ENCODE data around the gene DPY19L1.
A peak's percentile ranks its signal among the peaks of the same experiment; 100 is the strongest.

The DPY19L1 gene

DNA sequence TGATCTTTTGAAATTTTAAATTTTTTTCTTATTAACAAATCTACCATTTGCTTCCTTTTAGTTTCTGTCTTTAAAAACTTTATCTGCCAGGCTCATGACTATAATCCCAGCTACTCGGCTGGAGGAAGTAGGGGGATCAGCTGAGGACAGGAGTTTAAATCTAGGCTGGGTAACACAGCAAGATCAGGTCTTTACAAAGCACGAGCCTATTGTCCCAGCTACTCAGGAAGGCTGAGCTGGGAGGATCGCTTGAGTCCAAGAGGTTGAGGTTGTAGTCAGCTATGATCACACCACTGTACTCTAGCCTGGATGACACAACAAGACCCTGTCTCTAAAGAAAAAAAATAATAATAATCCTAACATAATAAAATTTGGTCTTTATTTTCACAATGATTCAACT lies 17.5 kb downstream of the DPY19L1 start:
- ChIA-PET POLR2A (no interaction called here), CTCF (no interaction called here)
- WGBS (ENCODE audit: insufficient coverage), result no CpG with 5 or more reads among the region's 3 CpGs
- Histone ChIP-seq H3K4me3 (ENCODE audit: control insufficient read depth in 1 of 7, extremely low read depth in 1 of 7, insufficient read depth in 4 of 7, low read depth in 2 of 7, low read length in 6 of 7) (no peak overlapping the region), H3K9me3 (ENCODE audit: control extremely low read depth in 1 of 5, control insufficient read depth in 4 of 5, insufficient read depth in 2 of 5, low read depth in 1 of 5, low read length in 4 of 5) (no peaks in the 10 kb centered on the region), H3K4me1 (ENCODE audit: control extremely low read depth in 1 of 4, control insufficient read depth in 4 of 4, insufficient read depth in 4 of 4, low read length in 3 of 4) (no peaks in the 10 kb centered on the region), H3K36me3 (ENCODE audit: control insufficient read depth in 4 of 4, insufficient read depth in 4 of 4, low read length in 3 of 4) (peaks cover 0 to 6% (median 3%) of the 10 kb centered on the region in 4 experiments), H3K27me3 (replicated peaks in 2 of 5; ENCODE audit: control insufficient read depth in 4 of 5, insufficient read depth in 5 of 5, low read length in 4 of 5) (no peaks in the 10 kb centered on the region), H3K27ac (ENCODE audit: insufficient read depth in 1 of 2, low read depth in 1 of 2, low read length in 2 of 2, poor library complexity in 1 of 2, severe bottlenecking in 2 of 2) (no peak overlapping the region)
- no peak for DNase-seq

DNA sequence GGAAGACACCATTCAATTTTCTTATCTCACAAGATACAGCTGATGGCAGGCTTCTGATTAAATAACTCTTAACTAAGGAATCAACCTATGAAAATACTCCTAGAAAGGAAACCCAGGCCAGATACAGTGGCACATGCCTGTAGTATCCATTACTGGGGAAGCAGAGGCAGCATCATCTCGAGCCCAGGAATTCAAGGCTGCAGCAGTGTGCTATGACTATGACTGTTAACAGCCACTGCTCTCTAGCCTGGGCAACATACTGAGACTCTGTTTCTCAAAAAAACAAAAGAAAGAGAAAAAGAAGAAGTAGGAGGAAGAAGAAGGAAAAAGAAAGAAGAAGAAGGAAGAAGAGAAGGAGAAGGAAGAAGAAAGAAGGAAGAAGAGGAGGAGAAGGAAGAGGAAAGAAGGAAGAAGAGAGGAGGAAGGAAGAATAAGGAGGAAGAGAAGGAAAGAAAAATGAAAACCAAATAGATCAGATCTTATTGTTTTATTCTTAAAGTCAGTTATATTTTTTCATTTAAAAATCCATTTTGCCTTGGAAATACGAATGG lies 18.0 kb downstream of the DPY19L1 start:
- Histone ChIP-seq H3K9me3 (ENCODE audit: control extremely low read depth in 1 of 5, control insufficient read depth in 4 of 5, insufficient read depth in 2 of 5, low read depth in 1 of 5, low read length in 4 of 5) (no peaks in the 10 kb centered on the region), H3K27ac (ENCODE audit: insufficient read depth in 1 of 2, low read depth in 1 of 2, low read length in 2 of 2, poor library complexity in 1 of 2, severe bottlenecking in 2 of 2) (no peak overlapping the region), H3K36me3 (ENCODE audit: control insufficient read depth in 4 of 4, insufficient read depth in 4 of 4, low read length in 3 of 4) (peaks cover 0 to 8% (median 4%) of the 10 kb centered on the region in 4 experiments), H3K27me3 (replicated peaks in 2 of 5; ENCODE audit: control insufficient read depth in 4 of 5, insufficient read depth in 5 of 5, low read length in 4 of 5) (no peaks in the 10 kb centered on the region), H3K4me3 (ENCODE audit: control insufficient read depth in 1 of 7, extremely low read depth in 1 of 7, insufficient read depth in 4 of 7, low read depth in 2 of 7, low read length in 6 of 7) (no peak overlapping the region), H3K4me1 (ENCODE audit: control extremely low read depth in 1 of 4, control insufficient read depth in 4 of 4, insufficient read depth in 4 of 4, low read length in 3 of 4) (no peaks in the 10 kb centered on the region)
- POLR2A ChIA-PET, result no interaction called here
- CTCF ChIA-PET, result no interaction called here
- no peak for DNase-seq
- no CpG with 5 or more reads among the region's 2 CpGs for WGBS (ENCODE audit: insufficient coverage)

- Histone ChIP-seq H3K27ac (ENCODE audit: insufficient read depth in 1 of 2, low read depth in 1 of 2, low read length in 2 of 2, poor library complexity in 1 of 2, severe bottlenecking in 2 of 2) (peak overlapping the region in 1 of 2 experiments; percentile 14), H3K36me3 (ENCODE audit: control insufficient read depth in 4 of 4, insufficient read depth in 4 of 4, low read length in 3 of 4) (peaks cover 2 to 24% (median 8%) of the 10 kb centered on the region in 4 experiments), H3K9me3 (ENCODE audit: control extremely low read depth in 1 of 5, control insufficient read depth in 4 of 5, insufficient read depth in 2 of 5, low read depth in 1 of 5, low read length in 4 of 5) (no peaks in the 10 kb centered on the region), H3K4me1 (ENCODE audit: control extremely low read depth in 1 of 4, control insufficient read depth in 4 of 4, insufficient read depth in 4 of 4, low read length in 3 of 4) (no peaks in the 10 kb centered on the region), H3K4me3 (ENCODE audit: control insufficient read depth in 1 of 7, extremely low read depth in 1 of 7, insufficient read depth in 4 of 7, low read depth in 2 of 7, low read length in 6 of 7) (no peak overlapping the region), H3K27me3 (replicated peaks in 2 of 5; ENCODE audit: control insufficient read depth in 4 of 5, insufficient read depth in 5 of 5, low read length in 4 of 5) (no peaks in the 10 kb centered on the region)
- DNase-seq, result no peak
- POLR2A ChIA-PET, result no interaction called here
- 89% methylated on average over 1 of the region's 1 CpG for WGBS (ENCODE audit: insufficient coverage)
- CTCF ChIA-PET, result no interaction called here
Measured at GRCh38 chr7:35015346-35015859, 21.9 kb downstream of the DPY19L1 start.

DNA sequence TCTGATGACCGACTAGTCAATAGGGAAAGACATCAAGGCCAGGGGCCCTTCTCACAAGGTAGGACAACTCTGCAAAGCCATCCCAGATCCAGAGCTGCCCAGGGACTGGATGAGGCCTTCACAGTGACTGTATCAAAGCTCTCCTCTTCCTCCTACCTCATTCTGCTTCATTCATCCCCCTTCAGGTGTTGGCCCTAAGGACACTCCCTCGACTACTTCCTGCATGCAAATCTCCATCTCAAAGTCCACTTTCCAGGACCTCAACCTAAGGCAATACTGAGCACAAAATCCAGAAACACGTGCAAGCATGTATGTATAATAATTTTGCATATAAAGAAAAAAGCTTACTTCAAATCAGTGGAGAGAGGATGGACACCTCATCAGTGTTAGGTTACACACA lies 25.1 kb downstream of the DPY19L1 start:
- 100% methylated on average over 1 of the region's 3 CpGs for WGBS (ENCODE audit: insufficient coverage)

DNA sequence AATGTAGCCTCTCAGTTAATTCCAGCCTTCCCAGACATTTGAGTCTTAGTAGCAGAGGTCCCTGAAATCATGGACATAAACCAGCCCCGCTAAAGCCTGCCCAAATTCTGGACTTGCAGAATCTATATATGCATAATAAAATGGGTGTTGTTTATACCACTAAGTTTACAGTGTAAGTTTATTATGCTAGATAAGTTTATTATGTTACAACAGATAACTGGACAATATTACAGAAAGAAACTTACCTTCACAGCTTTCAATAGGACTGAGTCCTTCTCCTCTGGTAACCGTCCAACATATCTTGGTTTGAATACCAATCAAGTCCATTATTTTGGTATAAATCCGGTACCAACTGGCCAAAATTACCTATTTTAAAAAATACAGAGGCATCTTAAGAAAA lies 26.2 kb downstream of the DPY19L1 start:
- no peaks in the 10 kb centered on the region for H3K9me3 ChIP-seq (ENCODE audit: control extremely low read depth in 1 of 5, control insufficient read depth in 4 of 5, insufficient read depth in 2 of 5, low read depth in 1 of 5, low read length in 4 of 5)
- 100% methylated on average over 2 of the region's 3 CpGs for WGBS (ENCODE audit: insufficient coverage)
- H3K27me3 ChIP-seq (replicated peaks in 2 of 5; ENCODE audit: control insufficient read depth in 4 of 5, insufficient read depth in 5 of 5, low read length in 4 of 5), result no peaks in the 10 kb centered on the region
- H3K27ac ChIP-seq (ENCODE audit: insufficient read depth in 1 of 2, low read depth in 1 of 2, low read length in 2 of 2, poor library complexity in 1 of 2, severe bottlenecking in 2 of 2), result no peak overlapping the region
- CTCF ChIA-PET, result no interaction called here
- DNase-seq, result no peak
- H3K36me3 ChIP-seq (ENCODE audit: control insufficient read depth in 4 of 4, insufficient read depth in 4 of 4, low read length in 3 of 4), result peaks cover 2 to 19% (median 8%) of the 10 kb centered on the region in 4 experiments
- H3K4me1 ChIP-seq (ENCODE audit: control extremely low read depth in 1 of 4, control insufficient read depth in 4 of 4, insufficient read depth in 4 of 4, low read length in 3 of 4), result no peaks in the 10 kb centered on the region
- POLR2A ChIA-PET, result no interaction called here
- no peak overlapping the region for H3K4me3 ChIP-seq (ENCODE audit: control insufficient read depth in 1 of 7, extremely low read depth in 1 of 7, insufficient read depth in 4 of 7, low read depth in 2 of 7, low read length in 6 of 7)

More for the DNA sequence above, 25.1 kb downstream of the DPY19L1 start:
- ChIA-PET CTCF (no interaction called here), POLR2A (no interaction called here)
- no peak overlapping the region for H3K27ac ChIP-seq (ENCODE audit: insufficient read depth in 1 of 2, low read depth in 1 of 2, low read length in 2 of 2, poor library complexity in 1 of 2, severe bottlenecking in 2 of 2)
- no peak overlapping the region for H3K4me3 ChIP-seq (ENCODE audit: control insufficient read depth in 1 of 7, extremely low read depth in 1 of 7, insufficient read depth in 4 of 7, low read depth in 2 of 7, low read length in 6 of 7)
- H3K36me3 ChIP-seq (ENCODE audit: control insufficient read depth in 4 of 4, insufficient read depth in 4 of 4, low read length in 3 of 4), result peaks cover 2 to 24% (median 8%) of the 10 kb centered on the region in 4 experiments
- no peaks in the 10 kb centered on the region for H3K4me1 ChIP-seq (ENCODE audit: control extremely low read depth in 1 of 4, control insufficient read depth in 4 of 4, insufficient read depth in 4 of 4, low read length in 3 of 4)
- H3K9me3 ChIP-seq (ENCODE audit: control extremely low read depth in 1 of 5, control insufficient read depth in 4 of 5, insufficient read depth in 2 of 5, low read depth in 1 of 5, low read length in 4 of 5), result no peaks in the 10 kb centered on the region
- DNase-seq, result no peak
- no peaks in the 10 kb centered on the region for H3K27me3 ChIP-seq (replicated peaks in 2 of 5; ENCODE audit: control insufficient read depth in 4 of 5, insufficient read depth in 5 of 5, low read length in 4 of 5)

DNA sequence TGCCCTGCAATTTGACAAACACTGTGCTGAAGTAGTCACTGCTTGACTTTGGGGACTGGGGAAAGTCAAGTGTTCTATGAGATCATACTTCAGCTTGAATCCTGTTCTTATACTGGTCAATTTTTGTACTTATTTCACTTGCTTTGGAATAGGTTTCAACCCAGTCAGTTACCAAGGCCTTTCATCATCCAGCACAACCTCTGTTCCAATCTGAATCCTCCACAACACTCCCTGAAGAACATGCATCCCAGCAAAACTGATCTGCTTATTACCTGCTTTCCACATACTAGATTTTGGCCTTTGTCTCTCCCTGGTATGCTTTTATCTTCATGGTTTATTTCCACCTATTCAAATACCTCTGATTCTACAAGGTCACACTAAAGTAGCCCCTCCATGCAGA lies 29.5 kb downstream of the DPY19L1 start:
- peaks cover 0 to 3% (median 0%) of the 10 kb centered on the region in 4 experiments for H3K4me1 ChIP-seq (ENCODE audit: control extremely low read depth in 1 of 4, control insufficient read depth in 4 of 4, insufficient read depth in 4 of 4, low read length in 3 of 4)
- peaks cover 2 to 16% (median 4%) of the 10 kb centered on the region in 4 experiments for H3K36me3 ChIP-seq (ENCODE audit: control insufficient read depth in 4 of 4, insufficient read depth in 4 of 4, low read length in 3 of 4)
- no peak for DNase-seq
- CTCF ChIA-PET, result no interaction called here
- no peak overlapping the region for H3K4me3 ChIP-seq (ENCODE audit: control insufficient read depth in 1 of 7, extremely low read depth in 1 of 7, insufficient read depth in 4 of 7, low read depth in 2 of 7, low read length in 6 of 7)
- no peaks in the 10 kb centered on the region for H3K9me3 ChIP-seq (ENCODE audit: control extremely low read depth in 1 of 5, control insufficient read depth in 4 of 5, insufficient read depth in 2 of 5, low read depth in 1 of 5, low read length in 4 of 5)
- no peaks in the 10 kb centered on the region for H3K27me3 ChIP-seq (replicated peaks in 2 of 5; ENCODE audit: control insufficient read depth in 4 of 5, insufficient read depth in 5 of 5, low read length in 4 of 5)
- H3K27ac ChIP-seq (ENCODE audit: insufficient read depth in 1 of 2, low read depth in 1 of 2, low read length in 2 of 2, poor library complexity in 1 of 2, severe bottlenecking in 2 of 2), result no peak overlapping the region
- POLR2A ChIA-PET, result no interaction called here

DNA sequence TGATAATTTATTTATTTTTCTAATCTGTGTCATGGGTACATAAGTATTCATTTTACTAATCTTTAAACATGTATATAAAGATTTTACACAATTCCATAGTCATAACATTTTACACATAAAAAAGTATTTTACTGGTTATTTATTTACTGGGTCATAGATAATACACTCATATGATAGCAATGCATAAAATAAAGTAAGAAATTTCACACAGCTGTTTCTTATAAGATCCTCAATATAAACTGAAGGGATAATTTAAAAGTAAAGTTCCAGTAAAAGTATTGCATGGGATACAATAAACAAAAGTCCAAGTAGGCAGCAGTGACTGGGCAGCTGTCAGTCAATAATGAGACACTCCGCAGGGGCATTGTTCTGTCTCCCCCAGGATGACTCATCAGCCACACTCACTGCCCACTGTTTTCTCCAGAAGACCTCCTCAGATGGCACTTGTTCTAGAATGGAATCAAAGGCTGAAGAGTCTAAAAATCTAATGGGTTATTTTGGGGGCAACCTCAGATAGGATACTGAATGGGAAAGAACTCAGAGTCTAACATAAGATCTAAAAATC lies 32.7 kb downstream of the DPY19L1 start:
- Histone ChIP-seq H3K27ac (ENCODE audit: insufficient read depth in 1 of 2, low read depth in 1 of 2, low read length in 2 of 2, poor library complexity in 1 of 2, severe bottlenecking in 2 of 2) (peak overlapping the region in 1 of 2 experiments; percentile 43), H3K4me3 (ENCODE audit: control insufficient read depth in 1 of 7, extremely low read depth in 1 of 7, insufficient read depth in 4 of 7, low read depth in 2 of 7, low read length in 6 of 7) (no peak overlapping the region), H3K27me3 (replicated peaks in 2 of 5; ENCODE audit: control insufficient read depth in 4 of 5, insufficient read depth in 5 of 5, low read length in 4 of 5) (no peaks in the 10 kb centered on the region), H3K9me3 (ENCODE audit: control extremely low read depth in 1 of 5, control insufficient read depth in 4 of 5, insufficient read depth in 2 of 5, low read depth in 1 of 5, low read length in 4 of 5) (no peaks in the 10 kb centered on the region), H3K4me1 (ENCODE audit: control extremely low read depth in 1 of 4, control insufficient read depth in 4 of 4, insufficient read depth in 4 of 4, low read length in 3 of 4) (peaks cover 0 to 3% (median 0%) of the 10 kb centered on the region in 4 experiments), H3K36me3 (ENCODE audit: control insufficient read depth in 4 of 4, insufficient read depth in 4 of 4, low read length in 3 of 4) (no peaks in the 10 kb centered on the region)
- POLR2A ChIA-PET, result no interaction called here
- DNase-seq, result no peak
- CTCF ChIA-PET, result no interaction called here
- WGBS (ENCODE audit: insufficient coverage), result 100% methylated on average over 1 of the region's 1 CpG

Measured in common myeloid progenitor, CD34-positive (primary cell).